Fibroblast of skin of back (primary cell): ENCODE results near the gene APC2.
A peak's percentile ranks its signal among the peaks of the same experiment; 100 is the strongest.

ENCODE experiments used
- DNase-seq: peaks from one replicate; pipeline ENCODE4 v3.0.0-alpha.2; 2013

Gene APC2

DNA sequence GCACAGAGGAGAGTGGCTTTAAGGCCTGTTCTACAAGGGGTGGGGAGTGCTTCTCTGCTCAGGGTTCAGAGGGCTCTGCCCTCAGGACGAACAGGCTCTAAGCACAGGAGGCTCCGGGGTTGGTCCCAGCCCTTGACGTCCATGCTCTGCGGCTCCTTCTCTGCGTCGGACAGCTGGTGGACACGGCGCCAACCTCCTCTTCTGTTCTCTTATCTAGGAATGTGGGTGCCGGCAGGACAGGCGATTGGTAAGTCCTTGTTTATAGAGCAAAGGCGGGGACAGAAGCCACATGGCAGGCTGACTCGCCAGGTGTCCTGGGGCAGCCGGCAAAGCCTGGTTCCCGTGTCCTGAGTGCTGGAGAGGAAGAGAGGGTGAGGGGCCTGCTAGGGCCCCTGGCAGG is 20.2 kb upstream of the APC2 start:
- no peak for DNase-seq

DNA sequence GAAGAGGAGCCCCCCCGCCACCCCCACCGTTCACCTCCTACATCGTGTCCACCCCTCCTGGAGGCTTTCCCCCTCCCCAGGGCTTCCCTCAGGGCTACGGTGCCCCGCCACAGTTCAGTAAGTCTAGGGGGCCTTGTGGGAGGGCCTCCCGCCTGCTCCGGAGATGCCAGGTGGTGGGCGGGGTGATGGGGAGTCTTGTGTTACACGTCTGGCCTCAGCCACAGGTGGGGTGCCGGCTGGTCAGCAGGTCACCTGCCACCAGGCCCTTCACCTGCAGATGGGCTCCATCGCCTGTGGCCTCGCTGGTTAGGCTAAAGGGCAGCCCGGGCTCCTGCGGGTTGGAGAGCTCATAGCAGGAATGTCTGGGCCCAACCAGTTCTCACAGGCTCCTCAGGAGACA is 19.7 kb upstream of the APC2 start:
- DNase-seq = no peak

DNA sequence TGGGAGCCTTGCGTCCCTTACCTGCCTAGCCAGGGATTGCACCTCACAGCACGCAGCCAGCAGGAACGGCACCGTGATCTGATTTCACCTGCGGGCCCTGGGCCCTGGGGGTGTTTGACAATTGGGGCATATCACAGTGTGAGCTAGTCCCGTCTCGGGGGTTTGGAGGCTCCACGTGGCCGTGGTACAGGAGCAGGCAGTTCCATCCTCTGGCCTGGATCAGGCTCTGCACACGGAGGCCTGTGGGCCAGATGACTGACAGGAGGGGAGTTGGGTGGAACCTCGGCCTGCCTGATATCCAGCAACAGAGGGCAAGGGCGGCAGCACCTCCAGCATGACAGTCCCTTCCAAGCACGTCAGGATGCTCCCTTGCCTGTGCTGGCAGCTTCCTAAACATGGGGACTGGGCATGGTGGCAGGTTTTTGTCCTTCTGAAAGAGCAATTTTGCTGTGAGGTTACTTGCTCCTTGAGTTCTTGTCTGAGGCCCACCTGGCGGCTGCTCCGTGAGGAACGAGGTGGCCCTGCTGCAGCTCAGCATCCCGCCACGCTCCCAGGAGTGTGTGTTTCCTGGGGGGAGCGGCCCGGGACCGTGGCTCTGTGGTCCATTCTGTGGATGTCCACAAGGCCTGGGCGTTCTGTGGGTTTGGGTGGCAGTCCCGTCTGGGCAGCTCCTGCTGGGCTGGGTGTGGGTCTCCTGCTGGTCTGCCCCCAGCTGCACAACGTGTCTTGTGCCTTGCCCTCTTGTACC is 18.0 kb upstream of the APC2 start:
- DNase-seq = no peak

DNA sequence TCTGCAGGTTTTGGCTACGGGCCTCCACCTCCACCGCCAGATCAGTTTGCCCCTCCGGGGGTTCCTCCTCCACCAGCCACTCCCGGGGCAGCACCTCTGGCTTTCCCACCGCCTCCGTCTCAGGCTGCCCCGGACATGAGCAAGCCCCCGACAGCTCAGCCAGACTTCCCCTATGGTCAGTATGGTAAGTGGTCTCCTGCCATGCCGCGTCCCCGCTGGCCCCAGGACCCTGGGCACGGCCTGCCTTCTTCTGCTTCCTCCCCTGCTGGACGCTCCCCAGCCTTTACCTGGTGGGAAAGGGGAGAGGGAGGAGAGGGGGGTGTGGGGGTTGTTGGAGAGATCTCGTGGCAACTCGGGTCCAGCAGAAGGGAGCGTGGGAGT is 17.4 kb upstream of the APC2 start:
- no peak for DNase-seq

DNA sequence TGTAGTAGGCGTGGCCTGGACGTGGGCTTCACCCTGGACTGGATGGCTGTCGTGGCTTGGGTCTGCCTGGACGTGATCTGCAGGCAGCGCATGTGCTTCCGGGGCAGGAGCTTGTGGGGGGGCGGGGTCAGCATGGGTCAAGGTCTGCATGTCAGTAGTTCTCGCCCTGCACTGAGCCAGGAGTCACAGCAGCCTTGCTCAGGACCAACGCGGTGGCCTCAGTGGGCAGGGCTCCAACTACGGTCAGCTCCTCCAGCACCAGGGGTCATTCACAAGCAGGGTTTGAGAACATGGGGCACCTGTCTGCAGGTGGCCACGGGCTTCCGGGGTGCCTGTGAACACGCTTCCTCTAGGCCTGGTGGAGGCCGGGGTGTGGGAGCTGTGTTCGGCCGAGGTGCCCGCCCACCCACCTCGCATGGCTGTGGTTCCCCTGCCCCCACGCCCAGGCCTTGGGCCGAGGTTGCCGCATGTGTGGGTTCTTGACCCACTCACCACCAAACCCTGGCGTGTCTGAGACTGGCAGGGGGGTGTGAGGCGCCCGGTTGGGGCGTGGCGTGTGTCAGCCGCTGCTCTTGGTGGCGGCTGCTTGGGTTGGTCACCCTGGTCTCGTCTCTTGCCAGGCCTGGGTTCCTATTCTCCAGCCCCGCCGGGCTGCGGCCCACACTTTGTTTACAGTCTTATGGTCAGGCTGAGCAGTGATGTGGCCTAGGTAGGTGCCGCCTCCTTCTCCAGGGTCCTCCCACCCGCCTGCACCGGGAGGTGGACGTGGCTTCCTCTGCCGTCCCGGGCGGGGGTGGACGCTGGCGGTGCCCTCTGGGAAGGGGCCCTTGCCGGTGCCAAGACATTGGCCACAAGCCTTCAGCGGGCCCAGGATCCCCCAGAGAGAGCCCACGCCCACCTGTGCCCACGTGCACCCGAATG is 16.5 kb upstream of the APC2 start:
- no peak for DNase-seq

DNA sequence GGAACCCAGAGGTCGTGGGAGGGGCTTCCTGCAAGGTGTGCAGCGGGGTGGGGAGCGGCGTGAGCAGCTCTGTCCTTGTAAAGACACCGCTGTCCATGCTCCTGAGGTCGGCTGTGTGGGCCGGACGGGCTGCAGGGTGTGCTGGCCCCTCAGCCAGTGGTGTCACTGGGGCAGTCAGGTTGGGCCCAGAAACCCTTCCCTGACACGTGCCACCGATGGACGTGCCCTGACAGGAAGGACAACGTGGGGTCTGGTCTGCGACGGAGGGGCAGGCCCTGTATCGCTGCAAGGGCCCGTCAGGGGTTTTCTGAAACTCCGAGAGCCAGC is 15.9 kb upstream of the APC2 start:
- DNase-seq = no peak

DNA sequence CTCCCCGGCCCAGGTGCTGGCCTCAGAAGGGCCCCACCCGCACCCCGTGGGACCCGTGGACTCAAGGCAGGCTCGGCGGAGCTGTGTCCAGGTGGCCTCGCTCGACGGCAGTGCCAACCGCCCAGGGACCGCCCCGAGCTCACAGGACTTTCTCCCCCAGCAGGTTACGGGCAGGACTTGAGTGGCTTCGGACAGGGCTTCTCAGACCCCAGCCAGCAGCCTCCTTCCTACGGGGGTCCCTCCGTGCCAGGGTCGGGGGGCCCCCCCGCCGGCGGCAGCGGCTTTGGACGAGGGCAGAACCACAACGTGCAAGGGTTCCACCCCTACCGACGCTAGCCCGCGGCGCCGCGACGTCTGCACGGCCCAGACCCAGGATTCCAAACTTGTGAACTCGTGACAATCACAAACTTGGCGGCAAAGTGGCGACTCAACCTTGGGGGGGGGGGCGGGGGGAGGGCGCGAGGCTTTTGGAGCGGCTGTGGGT is 15.3 kb upstream of the APC2 start:
- no peak for DNase-seq

DNA sequence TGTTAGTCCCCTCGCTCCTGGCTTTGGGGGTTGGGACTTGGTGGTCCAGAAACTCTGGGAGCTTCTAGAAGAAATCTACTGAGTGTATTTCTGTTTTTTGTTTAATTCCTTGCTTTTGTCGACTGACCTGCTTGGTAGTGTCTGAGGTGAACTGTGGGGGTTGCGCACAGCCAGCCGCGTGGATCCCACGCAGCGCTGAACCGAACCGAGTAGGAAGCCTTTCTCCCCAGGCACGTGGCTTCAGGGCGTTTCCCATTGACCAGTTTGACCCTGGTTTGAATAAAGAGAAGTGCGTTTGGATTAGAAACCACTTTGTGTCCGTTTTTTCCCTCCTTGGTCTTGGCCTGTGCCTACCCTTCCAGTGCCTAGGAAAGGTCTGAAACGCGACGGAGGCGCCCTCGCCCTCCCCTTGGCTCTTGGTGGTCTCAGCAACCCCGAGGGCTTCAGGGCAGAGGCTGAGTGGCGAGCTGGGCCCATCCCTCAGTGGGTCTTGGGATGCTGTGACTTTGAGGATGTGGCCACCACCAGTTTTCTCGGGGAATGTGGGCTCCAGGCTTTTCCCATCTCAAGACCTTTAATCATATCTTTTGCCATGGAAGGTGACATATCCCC is 14.4 kb upstream of the APC2 start:
- DNase-seq = no peak

DNA sequence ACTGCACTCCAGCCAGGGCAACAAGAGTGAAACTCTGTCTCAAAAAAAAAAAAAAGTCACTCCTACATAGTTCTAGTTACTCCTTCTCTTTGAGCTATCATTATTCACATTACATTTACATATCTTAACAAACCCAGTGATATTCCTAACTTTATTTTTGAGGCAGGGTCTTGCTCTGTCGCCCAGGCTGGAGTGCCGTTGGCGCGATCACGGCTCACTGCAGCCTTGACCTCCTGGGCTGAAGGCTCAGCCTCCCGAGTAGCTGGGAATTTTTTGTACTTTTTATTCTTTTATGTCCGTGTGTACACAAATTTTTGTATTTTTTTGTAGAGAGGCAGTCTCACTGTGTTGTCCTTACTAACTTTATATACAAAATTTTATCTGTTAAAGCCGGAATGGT is 12.3 kb upstream of the APC2 start:
- no peak for DNase-seq

DNA sequence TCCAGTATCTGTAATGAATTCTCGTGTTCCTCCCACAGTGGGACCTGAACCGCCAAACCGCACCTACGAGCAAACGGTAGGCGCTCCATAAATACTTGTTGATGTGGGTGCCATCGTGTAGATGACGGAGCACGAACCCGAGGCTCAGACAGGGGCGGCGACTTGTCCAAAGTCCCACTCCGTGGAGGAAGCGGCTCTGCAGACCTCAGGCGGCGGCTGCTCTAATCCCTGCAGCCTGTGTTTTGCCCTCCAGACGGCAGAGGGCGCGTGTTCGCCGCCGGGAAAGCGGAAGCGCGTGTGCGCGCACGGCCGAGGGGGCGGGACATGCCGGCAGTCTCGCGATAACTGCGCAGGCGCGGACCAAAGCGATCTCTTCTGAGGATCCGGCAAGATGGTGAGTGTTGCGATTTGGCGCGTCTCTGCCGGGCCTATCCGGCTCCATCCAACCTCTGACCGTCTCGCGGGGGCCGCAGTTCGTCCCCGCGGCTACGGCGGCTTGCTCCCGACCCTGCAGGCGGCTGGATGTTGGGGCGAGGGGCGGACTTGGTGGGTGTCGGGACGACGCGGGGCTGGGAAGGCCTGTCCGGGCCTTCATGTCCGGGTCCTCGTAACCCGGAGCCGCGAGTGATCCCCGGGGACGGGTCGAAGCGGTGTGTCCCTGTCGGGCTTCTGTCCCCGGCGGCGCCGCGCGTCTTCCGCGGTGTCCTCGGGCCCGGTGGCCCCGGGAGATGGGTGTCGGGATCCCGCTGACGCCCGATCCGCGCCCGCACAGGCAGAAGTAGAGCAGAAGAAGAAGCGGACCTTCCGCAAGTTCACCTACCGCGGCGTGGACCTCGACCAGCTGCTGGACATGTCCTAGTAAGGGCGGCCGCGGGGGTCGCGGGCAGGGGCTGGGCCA is 11.6 kb upstream of the APC2 start, which contains the start of gene RPS15:
TSS of gene RPS15 (plus strand) at position 362 of the 898 bp plus-strand sequence. CDS start at position 392, 30 bp downstream.
- peak; percentile 90 for DNase-seq

DNA sequence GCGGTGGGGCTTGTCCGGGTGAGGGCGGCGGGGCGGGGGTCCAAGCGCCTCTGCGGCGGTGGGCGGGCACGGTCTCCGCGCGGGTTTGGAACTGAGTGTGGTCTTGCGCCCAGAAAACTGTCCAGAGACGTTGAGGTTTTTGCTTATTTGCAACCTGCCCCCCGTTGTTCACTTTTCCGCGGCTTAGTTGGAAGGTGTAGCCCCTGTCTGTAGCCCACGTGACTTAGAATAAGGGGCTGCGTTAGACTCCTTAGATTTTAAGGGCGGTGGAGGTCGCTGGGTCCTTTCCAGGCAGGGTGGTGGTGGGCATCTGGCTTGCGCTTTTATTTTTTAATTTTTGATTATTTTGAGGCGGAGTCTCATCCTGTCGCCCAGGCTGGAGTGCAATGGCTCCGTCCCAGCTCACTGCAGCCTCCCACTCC is 11.0 kb upstream of the APC2 start:
- no peak for DNase-seq

DNA sequence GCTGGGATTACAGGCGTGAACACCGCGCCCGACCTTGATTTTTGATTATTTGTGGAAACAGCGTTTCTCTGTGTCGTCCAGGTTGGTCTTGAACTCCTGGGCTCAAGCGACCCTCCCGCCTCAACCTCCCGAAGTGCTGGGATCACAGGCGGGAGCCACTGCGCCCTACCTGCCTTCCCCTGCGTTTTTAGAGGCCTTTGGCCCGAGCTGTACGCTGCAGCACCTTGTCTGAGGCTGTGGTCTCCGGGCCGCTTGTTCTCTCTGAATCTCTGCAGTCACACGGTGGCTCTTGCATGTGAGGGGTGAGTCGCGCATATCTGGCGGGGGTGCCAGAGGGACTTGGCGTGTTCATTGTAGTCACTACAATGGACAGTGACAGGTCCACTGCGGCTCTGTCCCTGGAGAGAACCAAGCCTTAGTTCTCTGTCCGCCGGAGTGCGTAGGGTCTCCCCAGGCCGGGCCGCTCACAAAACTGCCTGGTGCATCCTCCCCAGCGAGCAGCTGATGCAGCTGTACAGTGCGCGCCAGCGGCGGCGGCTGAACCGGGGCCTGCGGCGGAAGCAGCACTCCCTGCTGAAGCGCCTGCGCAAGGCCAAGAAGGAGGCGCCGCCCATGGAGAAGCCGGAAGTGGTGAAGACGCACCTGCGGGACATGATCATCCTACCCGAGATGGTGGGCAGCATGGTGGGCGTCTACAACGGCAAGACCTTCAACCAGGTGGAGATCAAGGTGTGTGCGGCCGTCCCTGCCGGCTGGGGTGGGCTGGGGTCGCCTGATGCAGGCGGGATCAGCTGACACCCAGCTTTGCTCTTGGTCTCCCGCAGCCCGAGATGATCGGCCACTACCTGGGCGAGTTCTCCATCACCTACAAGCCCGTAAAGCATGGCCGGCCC is 10.2 kb upstream of the APC2 start:
- DNase-seq = peak; percentile 38

DNA sequence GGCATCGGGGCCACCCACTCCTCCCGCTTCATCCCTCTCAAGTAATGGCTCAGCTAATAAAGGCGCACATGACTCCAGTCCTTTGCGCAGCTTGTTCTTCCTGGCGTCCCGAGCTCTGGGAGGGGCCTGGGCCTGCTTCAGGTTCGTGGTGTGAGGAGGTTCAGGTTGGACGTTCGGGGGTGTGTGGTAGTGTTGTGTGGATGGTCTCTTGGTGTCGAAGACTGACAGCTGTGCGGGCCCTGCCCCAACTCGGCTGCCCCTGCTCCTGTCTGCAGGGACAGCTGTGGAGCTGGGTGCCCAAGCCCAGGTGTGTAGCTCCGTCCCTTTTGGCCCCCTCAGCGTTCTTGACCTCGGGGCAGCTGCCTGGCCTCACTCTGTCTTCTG is 9.5 kb upstream of the APC2 start:
- DNase-seq = no peak

DNA sequence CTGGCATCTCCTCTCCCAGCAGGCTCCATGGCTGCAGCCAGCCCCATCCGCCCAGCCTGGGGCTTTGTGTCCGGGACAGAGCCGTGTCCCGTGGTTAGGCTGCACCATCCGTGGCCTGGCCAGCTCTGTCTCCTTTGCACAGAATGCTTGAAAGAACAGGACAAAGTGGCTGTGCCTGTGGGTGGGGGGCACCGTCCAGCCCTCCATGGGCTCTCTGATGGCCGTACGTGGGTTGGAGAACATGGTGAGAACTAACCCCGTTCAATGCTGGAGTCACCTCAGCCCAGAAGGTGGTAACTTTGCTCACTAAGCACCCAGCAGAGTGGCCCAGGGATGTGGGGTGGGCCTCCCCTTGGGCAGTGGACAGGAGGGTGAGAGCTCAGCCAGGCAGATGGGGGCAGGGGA is 8.9 kb upstream of the APC2 start:
- DNase-seq = no peak

DNA sequence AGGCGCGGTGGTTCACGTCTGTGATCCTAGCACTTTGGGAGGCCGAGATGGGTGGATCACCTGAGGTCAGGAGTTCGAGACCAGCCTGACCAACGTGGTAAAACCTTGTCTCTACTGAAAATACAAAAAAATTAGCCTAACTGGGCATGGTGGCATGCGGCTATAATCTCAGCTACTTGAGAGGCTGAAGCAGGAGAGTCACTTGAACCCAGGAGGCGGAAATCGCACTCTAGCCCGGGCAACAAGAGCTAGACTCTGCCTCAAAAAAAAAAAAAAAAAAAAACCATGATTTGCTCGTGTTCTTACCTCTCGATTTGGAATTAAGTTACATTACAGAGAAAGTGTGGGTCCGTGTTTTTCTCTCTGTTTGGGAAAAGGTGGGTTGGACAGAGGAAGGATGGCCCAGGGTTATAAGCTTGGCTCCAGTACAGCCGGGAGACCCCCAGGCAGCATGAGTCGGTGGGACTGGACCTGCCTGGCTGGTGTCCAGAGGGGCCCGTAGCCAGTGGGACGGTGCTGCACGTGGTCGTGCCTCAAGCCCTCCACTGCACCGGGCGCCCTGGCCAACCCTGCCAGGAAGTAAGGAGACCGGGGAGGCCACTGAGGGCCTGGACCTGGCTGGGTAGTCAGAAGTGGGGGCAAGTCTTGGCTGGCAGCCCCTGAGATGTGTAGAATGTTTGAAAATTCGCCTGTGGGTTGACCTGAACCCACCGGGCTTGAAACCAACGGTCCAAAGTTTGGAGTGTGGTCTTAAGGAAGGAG is 8.1 kb upstream of the APC2 start:
- no peak for DNase-seq

DNA sequence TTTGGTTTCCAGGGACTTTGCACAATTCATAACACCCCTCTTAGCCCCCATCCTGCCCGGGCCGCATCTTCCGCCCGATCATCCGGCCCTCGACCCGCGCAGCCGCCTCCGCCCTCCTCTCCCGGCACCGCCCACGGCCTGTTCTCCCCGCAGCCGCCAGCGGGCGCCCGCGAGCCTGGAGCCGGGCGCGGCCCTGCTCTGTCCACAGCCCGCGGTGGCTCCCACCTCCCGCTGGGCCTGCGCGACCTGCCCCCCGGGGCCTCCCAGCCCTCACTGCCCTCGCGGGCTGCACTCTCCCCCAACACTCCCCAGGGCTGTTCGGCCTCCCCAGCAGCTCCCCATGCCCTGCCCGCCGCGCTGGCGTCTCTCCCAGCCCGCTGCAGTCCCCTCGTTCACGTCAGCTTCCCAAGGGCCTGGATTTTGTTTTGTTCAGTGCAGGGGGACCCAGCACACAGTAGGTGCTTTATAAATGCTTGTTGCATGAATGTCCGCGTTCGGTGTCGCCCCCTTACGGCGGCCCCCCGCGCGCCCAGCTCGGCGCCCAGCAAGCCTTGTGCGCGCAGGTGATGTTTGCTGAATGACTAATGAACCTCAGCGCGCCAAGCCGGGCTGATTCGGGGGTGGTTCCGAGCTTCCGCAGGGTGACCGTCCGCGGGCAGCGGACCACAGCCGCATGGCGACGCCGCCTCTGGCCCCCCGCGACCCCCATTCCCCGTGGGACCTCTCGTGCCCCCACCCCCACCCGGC is 4.6 kb upstream of the APC2 start:
- peak; percentile 57 for DNase-seq

DNA sequence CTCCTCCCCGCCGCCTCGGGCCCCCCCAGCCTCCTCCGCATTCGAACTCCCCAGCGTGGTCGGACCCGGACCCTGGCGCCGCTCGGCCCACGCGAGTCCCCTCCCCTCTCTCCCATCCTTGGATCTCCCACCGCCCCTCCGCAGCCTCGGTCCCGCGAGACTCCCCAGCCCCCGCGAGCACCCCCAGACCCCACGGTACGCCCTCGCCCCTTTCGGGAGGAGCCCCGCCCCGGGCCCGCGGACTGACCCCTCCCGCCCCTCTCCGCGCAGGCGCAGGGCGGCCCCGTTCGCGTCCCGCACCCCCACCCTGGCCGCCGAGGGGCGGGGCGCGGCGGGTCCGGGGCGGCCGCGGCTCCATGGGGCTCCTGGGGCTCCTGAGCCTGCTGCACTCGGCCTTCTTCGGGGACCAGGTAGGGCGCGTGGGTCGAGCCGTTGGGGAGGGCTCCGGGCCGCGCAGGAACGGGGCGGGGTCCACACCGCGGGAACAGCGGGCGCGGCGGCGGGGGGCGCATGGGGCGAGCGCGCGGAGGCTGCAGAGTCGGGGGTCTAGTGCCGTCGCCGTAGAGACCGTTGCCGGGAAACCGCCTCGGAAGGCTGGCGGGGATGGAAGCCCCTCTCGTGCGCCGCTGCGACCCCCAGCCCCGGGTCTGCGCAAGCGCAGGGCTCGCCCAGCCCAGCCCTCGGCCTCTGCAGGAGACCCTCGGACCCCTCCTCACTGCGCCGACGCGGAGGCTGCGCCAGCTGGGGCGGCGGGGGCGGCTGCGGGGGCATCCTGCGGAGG is 3.8 kb upstream of the APC2 start:
- DNase-seq = no peak

DNA sequence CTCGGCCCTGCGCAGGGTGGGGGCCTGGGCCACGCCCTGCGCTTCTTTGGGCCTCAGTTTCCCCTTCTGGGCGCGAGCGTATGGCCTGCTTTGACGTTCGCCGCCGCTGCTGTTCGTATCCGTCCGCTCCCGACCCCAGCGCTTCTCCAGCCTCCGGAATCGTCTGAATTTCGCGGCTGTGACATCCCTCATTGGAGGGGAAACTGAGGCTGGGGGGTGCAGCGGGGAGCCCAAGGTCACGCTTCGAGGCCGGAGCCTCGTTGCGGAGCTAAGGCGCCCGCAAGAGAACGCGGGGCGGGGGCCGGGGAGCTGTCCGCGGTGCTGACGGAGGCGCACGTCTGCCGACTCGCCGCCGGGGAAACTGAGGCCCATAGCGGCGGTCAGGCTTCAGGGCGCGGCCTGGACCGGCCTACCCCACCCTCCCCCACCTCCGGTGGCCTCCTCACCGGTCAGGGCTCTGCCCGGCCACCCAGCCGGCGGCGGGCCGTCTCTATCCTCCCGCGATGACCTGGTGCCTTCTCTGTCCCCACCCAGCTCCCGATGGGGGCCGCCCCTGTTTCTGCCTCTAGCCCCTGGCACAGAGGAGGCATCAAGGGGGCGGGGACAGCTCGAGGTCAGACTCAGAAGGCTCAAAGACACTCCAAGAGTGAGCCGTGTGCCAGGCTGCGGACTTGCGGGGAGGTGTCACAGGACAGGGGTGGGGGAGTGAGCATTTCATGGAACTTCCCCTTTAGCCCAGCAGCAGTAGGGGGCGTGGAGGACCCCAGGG is 3.0 kb upstream of the APC2 start:
- DNase-seq = no peak
